ENCODE data around the gene DDX41. TPM values are rescaled to one million over a fixed set of nuclear protein-coding genes. Genes with fewer than 3 reads are reported as not detected.

Gene DDX41
- total RNA-seq, 2 experiments from 2014 or later = 142 to 147 TPM

- H3K27ac Mint-ChIP-seq = no peak overlapping the region
Measured at GRCh38 chr5:177483994-177484901, 32.5 kb downstream of the DDX41 start.

GRCh38 chr5:177483042-177483441 is 33.7 kb downstream of the DDX41 start:
- Mint-ChIP-seq H3K27me3 (ENCODE audit: low read depth) (no peaks in the 10 kb centered on the region), H3K4me1 (ENCODE audit: low read depth) (peaks cover 20% of the 10 kb centered on the region), H3K36me3 (ENCODE audit: low read depth) (peaks cover 5% of the 10 kb centered on the region), H3K4me3 (no peak overlapping the region), H3K9me3 (no peaks in the 10 kb centered on the region), H3K27ac (no peak overlapping the region)
- CTCF ChIA-PET = no interaction called here
- no peak for DNase-seq
- intact Hi-C loops (cut with micrococcal nuclease) = no loop called here

More at GRCh38 chr5:177483994-177484901, 32.5 kb downstream of the DDX41 start:
- intact Hi-C loops (cut with micrococcal nuclease) = no loop called here
- Mint-ChIP-seq H3K4me1 (ENCODE audit: low read depth) (peaks cover 8% of the 10 kb centered on the region), H3K36me3 (ENCODE audit: low read depth) (peaks cover 4% of the 10 kb centered on the region), H3K4me3 (no peak overlapping the region), H3K27me3 (ENCODE audit: low read depth) (no peaks in the 10 kb centered on the region), H3K9me3 (no peaks in the 10 kb centered on the region)
- CTCF ChIA-PET = interaction anchor here (1.9 kb wide), 1 partner anchor 18 kb away, joined by 6 read pairs; no protein-coding TSS in a partner anchor
- DNase-seq = no peak

- Mint-ChIP-seq H3K27ac (no peak overlapping the region), H3K4me3 (no peak overlapping the region), H3K9me3 (no peaks in the 10 kb centered on the region), H3K4me1 (ENCODE audit: low read depth) (peaks cover 25% of the 10 kb centered on the region), H3K36me3 (ENCODE audit: low read depth) (peaks cover 5% of the 10 kb centered on the region), H3K27me3 (ENCODE audit: low read depth) (no peaks in the 10 kb centered on the region)
- intact Hi-C loops (cut with micrococcal nuclease) = no loop called here
- CTCF ChIA-PET = no interaction called here
- no peak for DNase-seq
Measured at GRCh38 chr5:177482359-177482795, 34.4 kb downstream of the DDX41 start.

- Mint-ChIP-seq H3K27me3 (ENCODE audit: low read depth) (no peaks in the 10 kb centered on the region), H3K9me3 (no peaks in the 10 kb centered on the region), H3K4me3 (no peak overlapping the region), H3K36me3 (ENCODE audit: low read depth) (peaks cover 5% of the 10 kb centered on the region), H3K4me1 (ENCODE audit: low read depth) (peaks cover 45% of the 10 kb centered on the region), H3K27ac (peak overlapping the region; percentile 94)
- intact Hi-C loops (cut with micrococcal nuclease) = loop anchor here (1.0 to 2.0 kb wide), 2 partner anchors 18 to 23 kb away; partner anchors contain the start of gene PDLIM7
- no peak for DNase-seq
- CTCF ChIA-PET = interaction anchor here (0.6 to 1.9 kb wide), 6 partner anchors 12 to 395 kb away, joined by 3 to 10 read pairs (median 3); no protein-coding TSS in a partner anchor
Measured at GRCh38 chr5:177479774-177480173, 37.0 kb downstream of the DDX41 start.

- H3K9me3 Mint-ChIP-seq = no peaks in the 10 kb centered on the region
- no peak overlapping the region for H3K4me3 Mint-ChIP-seq
- intact Hi-C loops (cut with micrococcal nuclease) = loop anchor here (1.0 to 2.0 kb wide), 2 partner anchors 18 to 22 kb away; partner anchors contain the start of gene PDLIM7
- peak overlapping the region; percentile 94 for H3K27ac Mint-ChIP-seq
- H3K27me3 Mint-ChIP-seq (ENCODE audit: low read depth) = peaks cover under 1% of the 10 kb centered on the region
- H3K4me1 Mint-ChIP-seq (ENCODE audit: low read depth) = peaks cover 51% of the 10 kb centered on the region
- peaks cover 5% of the 10 kb centered on the region for H3K36me3 Mint-ChIP-seq (ENCODE audit: low read depth)
- DNase-seq = peak; percentile 73
- CTCF ChIA-PET = interaction anchor here (0.6 to 2.0 kb wide), 12 partner anchors 9 to 394 kb away, joined by 3 to 10 read pairs (median 4); no protein-coding TSS in a partner anchor
Measured at GRCh38 chr5:177478711-177479646, 37.8 kb downstream of the DDX41 start.

- no peak overlapping the region for H3K4me3 Mint-ChIP-seq
- H3K9me3 Mint-ChIP-seq = no peaks in the 10 kb centered on the region
- no peak for DNase-seq
- H3K4me1 Mint-ChIP-seq (ENCODE audit: low read depth) = peaks cover 53% of the 10 kb centered on the region
- H3K27ac Mint-ChIP-seq = peak overlapping the region; percentile 94
- intact Hi-C loops (cut with micrococcal nuclease) = loop anchor here (2.0 kb wide), 1 partner anchor 21 kb away; no protein-coding TSS in a partner anchor
- H3K36me3 Mint-ChIP-seq (ENCODE audit: low read depth) = peaks cover 5% of the 10 kb centered on the region
- H3K27me3 Mint-ChIP-seq (ENCODE audit: low read depth) = peaks cover 2% of the 10 kb centered on the region
- CTCF ChIA-PET = interaction anchor here (0.6 to 2.9 kb wide), 10 partner anchors 10 to 168 kb away, joined by 3 to 10 read pairs (median 5); no protein-coding TSS in a partner anchor
Measured at GRCh38 chr5:177477701-177478477, 38.9 kb downstream of the DDX41 start.

GRCh38 chr5:177476531-177477233 is 40.1 kb downstream of the DDX41 start:
- CTCF ChIA-PET = interaction anchor here (1.1 to 2.9 kb wide), 7 partner anchors 19 to 166 kb away, joined by 4 to 10 read pairs (median 6); no protein-coding TSS in a partner anchor
- H3K27ac Mint-ChIP-seq = peak overlapping the region; percentile 60
- peaks cover 5% of the 10 kb centered on the region for H3K36me3 Mint-ChIP-seq (ENCODE audit: low read depth)
- peaks cover 2% of the 10 kb centered on the region for H3K27me3 Mint-ChIP-seq (ENCODE audit: low read depth)
- peaks cover 57% of the 10 kb centered on the region for H3K4me1 Mint-ChIP-seq (ENCODE audit: low read depth)
- H3K9me3 Mint-ChIP-seq = no peaks in the 10 kb centered on the region
- H3K4me3 Mint-ChIP-seq = no peak overlapping the region
- intact Hi-C loops (cut with micrococcal nuclease) = no loop called here
- DNase-seq = no peak

- Mint-ChIP-seq H3K9me3 (no peaks in the 10 kb centered on the region), H3K27ac (peak overlapping the region; percentile 60), H3K27me3 (ENCODE audit: low read depth) (peaks cover 2% of the 10 kb centered on the region), H3K4me3 (no peak overlapping the region), H3K36me3 (ENCODE audit: low read depth) (peaks cover 5% of the 10 kb centered on the region), H3K4me1 (ENCODE audit: low read depth) (peaks cover 60% of the 10 kb centered on the region)
- DNase-seq = no peak
- intact Hi-C loops (cut with micrococcal nuclease) = no loop called here
- CTCF ChIA-PET = interaction anchor here (1.1 to 2.9 kb wide), 5 partner anchors 19 to 165 kb away, joined by 4 to 10 read pairs (median 6); no protein-coding TSS in a partner anchor
Measured at GRCh38 chr5:177475563-177476427, 41.0 kb downstream of the DDX41 start.

- Mint-ChIP-seq H3K9me3 (no peaks in the 10 kb centered on the region), H3K27me3 (ENCODE audit: low read depth) (peaks cover 2% of the 10 kb centered on the region), H3K4me3 (no peak overlapping the region), H3K36me3 (ENCODE audit: low read depth) (peaks cover 5% of the 10 kb centered on the region), H3K4me1 (ENCODE audit: low read depth) (peaks cover 63% of the 10 kb centered on the region), H3K27ac (no peak overlapping the region)
- DNase-seq = no peak
- CTCF ChIA-PET = interaction anchor here (1.7 to 2.9 kb wide), 3 partner anchors 18 to 165 kb away, joined by 4 to 10 read pairs (median 6); no protein-coding TSS in a partner anchor
- intact Hi-C loops (cut with micrococcal nuclease) = no loop called here
Measured at GRCh38 chr5:177474846-177475562, 41.8 kb downstream of the DDX41 start.
